ENCODE results near the gene DLG2.

GRCh38 chr11:84522331-84522730, 1104.8 kb downstream of the DLG2 start:
- TF ChIP-seq CTCF (IDR thresholded peaks at IDR 0.05) (no peak), POLR2A (IDR thresholded peaks at IDR 0.05; ENCODE audit: low read depth) (no peak), EP300 (IDR thresholded peaks at IDR 0.05) (no peak)
